Measurements from ENCODE around the gene ITM2B.
A peak's percentile ranks its signal among the peaks of the same experiment; 100 is the strongest.

ITM2B gene

GRCh38 chr13:48263196-48263595, 30.2 kb downstream of the ITM2B start:
- no peak for DNase-seq

GRCh38 chr13:48264058-48264457, 31.1 kb downstream of the ITM2B start:
- DNase-seq = no peak

- DNase-seq = no peak
Observed at GRCh38 chr13:48265217-48265815, 32.3 kb downstream of the ITM2B start.

- DNase-seq = no peak
Observed at GRCh38 chr13:48266150-48266549, 33.1 kb downstream of the ITM2B start.

GRCh38 chr13:48266701-48267639, 34.0 kb downstream of the ITM2B start:
- peak; percentile 2 for DNase-seq

GRCh38 chr13:48268019-48268418, 35.0 kb downstream of the ITM2B start:
- DNase-seq = no peak

- no peak for DNase-seq
Observed at GRCh38 chr13:48273346-48273745, 40.3 kb downstream of the ITM2B start.

- no peak for DNase-seq
Observed at GRCh38 chr13:48275507-48275906, 42.5 kb downstream of the ITM2B start.

- no peak for DNase-seq
Observed at GRCh38 chr13:48278806-48279205, 45.8 kb downstream of the ITM2B start.

GRCh38 chr13:48281556-48281955, 48.5 kb downstream of the ITM2B start:
- DNase-seq = no peak

GRCh38 chr13:48291730-48292129, 58.7 kb downstream of the ITM2B start:
- no peak for DNase-seq

GRCh38 chr13:48292650-48293049, 59.6 kb downstream of the ITM2B start:
- no peak for DNase-seq

- no peak for DNase-seq
Observed at GRCh38 chr13:48294653-48295052, 61.6 kb downstream of the ITM2B start.

- no peak for DNase-seq
Observed at GRCh38 chr13:48295271-48295670, 62.3 kb downstream of the ITM2B start.

GRCh38 chr13:48296528-48296927, 63.5 kb downstream of the ITM2B start:
- DNase-seq = no peak

- no peak for DNase-seq
Observed at GRCh38 chr13:48297131-48297786, 64.3 kb downstream of the ITM2B start.

GRCh38 chr13:48299591-48299990, 66.6 kb downstream of the ITM2B start:
- no peak for DNase-seq

- no peak for DNase-seq
Observed at GRCh38 chr13:48302871-48303358, 69.9 kb downstream of the ITM2B start.

GRCh38 chr13:48303359-48304142, 70.5 kb downstream of the ITM2B start, which contains the start of gene RB1:
RB1 (plus strand) TSS chr13:48303751; CDS start chr13:48303913, 162 bp downstream.
- peak; percentile 91 for DNase-seq

GRCh38 chr13:48304143-48304876, 71.3 kb downstream of the ITM2B start:
- DNase-seq = peak; percentile 47

- no peak for DNase-seq
Observed at GRCh38 chr13:48311223-48311622, 78.2 kb downstream of the ITM2B start.
